ENCODE measurements around the gene SERTAD1.
"Not testable (repeated sequence)": the region's sequence is repeated elsewhere in the genome, so short reads cannot be mapped to it uniquely, and the experiment has no call there.

The SERTAD1 gene

DNA sequence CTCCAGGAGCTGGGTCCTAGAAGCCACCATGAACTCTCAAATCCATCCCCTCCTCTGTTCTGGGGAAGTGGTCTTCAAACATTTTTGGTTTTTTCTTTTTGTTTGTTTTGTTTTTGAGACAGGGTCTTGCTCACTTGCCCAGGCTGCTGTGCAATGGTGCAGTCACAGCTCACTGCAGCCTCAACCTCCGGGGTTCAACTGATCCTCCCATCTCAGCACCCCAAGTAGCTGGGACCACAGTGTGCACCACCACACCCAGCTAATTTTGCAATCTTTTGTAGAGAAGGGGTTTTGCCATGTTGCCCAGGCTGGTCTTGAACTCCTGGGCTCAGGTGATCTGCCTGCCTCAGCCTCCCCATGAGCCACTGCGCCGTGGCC, 32.8 kb upstream of the SERTAD1 start:
- H3K4me3 ChIP-seq (ENCODE audit: low read depth, low read length) = no peak overlapping the region
- H3K9me3 ChIP-seq (ENCODE audit: control insufficient read depth, low read length) = no peaks in the 10 kb centered on the region
- no peaks in the 10 kb centered on the region for H3K4me1 ChIP-seq
- no peaks in the 10 kb centered on the region for H3K27me3 ChIP-seq (ENCODE audit: control insufficient read depth, insufficient read depth, low read length)
- H3K27ac ChIP-seq = no peak overlapping the region
- no peak overlapping the region for H3K9ac ChIP-seq
- TF ChIP-seq, protein P1, sequence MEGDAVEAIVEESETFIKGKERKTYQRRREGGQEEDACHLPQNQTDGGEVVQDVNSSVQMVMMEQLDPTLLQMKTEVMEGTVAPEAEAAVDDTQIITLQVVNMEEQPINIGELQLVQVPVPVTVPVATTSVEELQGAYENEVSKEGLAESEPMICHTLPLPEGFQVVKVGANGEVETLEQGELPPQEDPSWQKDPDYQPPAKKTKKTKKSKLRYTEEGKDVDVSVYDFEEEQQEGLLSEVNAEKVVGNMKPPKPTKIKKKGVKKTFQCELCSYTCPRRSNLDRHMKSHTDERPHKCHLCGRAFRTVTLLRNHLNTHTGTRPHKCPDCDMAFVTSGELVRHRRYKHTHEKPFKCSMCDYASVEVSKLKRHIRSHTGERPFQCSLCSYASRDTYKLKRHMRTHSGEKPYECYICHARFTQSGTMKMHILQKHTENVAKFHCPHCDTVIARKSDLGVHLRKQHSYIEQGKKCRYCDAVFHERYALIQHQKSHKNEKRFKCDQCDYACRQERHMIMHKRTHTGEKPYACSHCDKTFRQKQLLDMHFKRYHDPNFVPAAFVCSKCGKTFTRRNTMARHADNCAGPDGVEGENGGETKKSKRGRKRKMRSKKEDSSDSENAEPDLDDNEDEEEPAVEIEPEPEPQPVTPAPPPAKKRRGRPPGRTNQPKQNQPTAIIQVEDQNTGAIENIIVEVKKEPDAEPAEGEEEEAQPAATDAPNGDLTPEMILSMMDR (IDR thresholded peaks at IDR 0.05) = no peak
- H3K36me3 ChIP-seq (ENCODE audit: control insufficient read depth, insufficient read depth, low read length) = no peaks in the 10 kb centered on the region
- no peak overlapping the region for H3K4me2 ChIP-seq (ENCODE audit: low read length)
- H3K79me2 ChIP-seq = no peaks in the 10 kb centered on the region
- H2AFZ ChIP-seq = no peak overlapping the region

DNA sequence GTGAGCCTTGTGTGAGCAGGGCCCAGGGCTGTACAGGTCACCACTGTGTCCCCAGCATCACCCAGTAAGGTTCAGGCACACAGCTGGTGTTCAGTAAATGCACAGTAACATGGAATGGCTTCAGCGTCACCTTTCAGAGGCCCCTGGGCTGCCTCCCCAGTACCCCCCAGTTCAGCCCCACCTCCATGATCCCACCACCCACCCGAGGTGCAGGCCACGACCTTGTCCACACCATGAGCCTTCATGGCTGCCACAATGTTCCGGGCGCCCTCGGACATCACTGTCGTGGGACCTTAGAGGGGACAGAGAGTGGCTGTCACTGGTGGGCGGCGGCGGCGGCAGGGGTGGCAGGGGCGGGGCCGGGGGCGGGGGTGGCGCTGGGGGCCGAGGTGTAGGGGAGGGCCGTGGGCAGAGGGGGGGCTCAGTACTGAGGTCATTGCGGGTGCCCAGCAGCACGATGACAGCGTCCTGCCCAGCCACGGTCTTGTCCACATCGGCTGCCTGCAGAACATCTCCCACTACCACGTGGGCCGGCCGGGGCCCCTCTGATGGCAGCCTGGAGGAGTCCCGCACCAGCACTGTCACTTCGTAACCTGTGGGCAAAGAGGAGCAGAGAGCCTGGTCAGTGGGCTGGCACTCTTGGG, 32.3 kb upstream of the SERTAD1 start:
- Histone ChIP-seq H3K36me3 (ENCODE audit: control insufficient read depth, insufficient read depth, low read length) (no peaks in the 10 kb centered on the region), H2AFZ (no peak overlapping the region)

DNA sequence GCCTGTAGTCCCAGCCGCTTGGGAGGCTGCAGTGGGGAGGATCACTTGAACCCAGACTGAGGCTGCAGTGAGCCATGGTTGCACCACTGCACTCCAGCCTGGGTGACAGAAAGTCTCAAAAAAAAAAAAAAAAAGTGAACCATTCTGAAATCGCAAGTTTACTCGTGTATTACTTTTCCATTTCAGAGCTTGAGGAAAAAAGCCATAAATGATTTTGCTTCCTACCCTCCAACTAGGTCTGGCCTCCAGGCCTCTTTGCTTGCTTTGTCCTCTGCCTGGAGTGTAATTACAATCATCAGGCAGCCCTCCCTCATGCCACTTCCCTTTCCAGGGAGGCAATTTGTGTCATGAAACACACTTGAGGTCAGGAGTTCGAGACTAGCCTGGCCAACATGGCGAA, 31.3 kb upstream of the SERTAD1 start:
- Histone ChIP-seq H3K27me3 (ENCODE audit: control insufficient read depth, insufficient read depth, low read length) (no peaks in the 10 kb centered on the region), H2AFZ (no peak overlapping the region), H3K36me3 (ENCODE audit: control insufficient read depth, insufficient read depth, low read length) (no peaks in the 10 kb centered on the region), H3K4me1 (no peaks in the 10 kb centered on the region), H3K4me3 (ENCODE audit: low read depth, low read length) (no peak overlapping the region), H3K9ac (no peak overlapping the region), H3K9me3 (ENCODE audit: control insufficient read depth, low read length) (no peaks in the 10 kb centered on the region), H3K4me2 (ENCODE audit: low read length) (no peak overlapping the region), H3K27ac (no peak overlapping the region), H3K79me2 (no peaks in the 10 kb centered on the region)
- TF ChIP-seq, protein P1 (IDR thresholded peaks at IDR 0.05) = no peak

More for the DNA sequence above, 32.3 kb upstream of the SERTAD1 start:
- Histone ChIP-seq H3K4me1 (no peaks in the 10 kb centered on the region), H3K4me3 (ENCODE audit: low read depth, low read length) (no peak overlapping the region), H3K27ac (no peak overlapping the region), H3K27me3 (ENCODE audit: control insufficient read depth, insufficient read depth, low read length) (no peaks in the 10 kb centered on the region), H3K9ac (no peak overlapping the region), H3K4me2 (ENCODE audit: low read length) (no peak overlapping the region), H3K79me2 (no peaks in the 10 kb centered on the region), H3K9me3 (ENCODE audit: control insufficient read depth, low read length) (no peaks in the 10 kb centered on the region)
- TF ChIP-seq, protein P1 (IDR thresholded peaks at IDR 0.05) = no peak

DNA sequence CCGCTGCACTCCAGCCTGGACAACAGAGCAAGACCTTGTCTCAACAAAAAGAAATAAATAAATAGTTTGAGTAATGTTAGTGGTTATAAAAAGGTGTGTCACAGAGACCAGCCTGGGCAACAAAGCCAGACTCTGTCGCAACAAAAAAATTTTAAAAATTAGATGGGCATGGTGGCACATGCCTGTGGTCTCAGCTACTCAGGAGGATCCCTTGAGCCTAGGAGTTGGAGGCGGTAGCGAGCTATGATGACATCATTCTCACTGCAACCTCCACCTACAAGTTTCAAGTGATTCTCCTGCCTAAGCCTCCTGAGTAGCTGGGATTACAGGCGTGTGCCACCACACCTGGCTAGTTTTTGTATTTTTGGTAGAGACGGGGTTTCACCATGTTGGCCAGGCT, 28.2 kb upstream of the SERTAD1 start:
- not testable (repeated sequence) for H3K79me2 ChIP-seq; H3K4me2 ChIP-seq (ENCODE audit: low read length); H3K27me3 ChIP-seq (ENCODE audit: control insufficient read depth, insufficient read depth, low read length); H3K4me3 ChIP-seq (ENCODE audit: low read depth, low read length); H3K36me3 ChIP-seq (ENCODE audit: control insufficient read depth, insufficient read depth, low read length); H3K27ac ChIP-seq; H3K9me3 ChIP-seq (ENCODE audit: control insufficient read depth, low read length); H2AFZ ChIP-seq; H3K9ac ChIP-seq; H3K4me1 ChIP-seq

DNA sequence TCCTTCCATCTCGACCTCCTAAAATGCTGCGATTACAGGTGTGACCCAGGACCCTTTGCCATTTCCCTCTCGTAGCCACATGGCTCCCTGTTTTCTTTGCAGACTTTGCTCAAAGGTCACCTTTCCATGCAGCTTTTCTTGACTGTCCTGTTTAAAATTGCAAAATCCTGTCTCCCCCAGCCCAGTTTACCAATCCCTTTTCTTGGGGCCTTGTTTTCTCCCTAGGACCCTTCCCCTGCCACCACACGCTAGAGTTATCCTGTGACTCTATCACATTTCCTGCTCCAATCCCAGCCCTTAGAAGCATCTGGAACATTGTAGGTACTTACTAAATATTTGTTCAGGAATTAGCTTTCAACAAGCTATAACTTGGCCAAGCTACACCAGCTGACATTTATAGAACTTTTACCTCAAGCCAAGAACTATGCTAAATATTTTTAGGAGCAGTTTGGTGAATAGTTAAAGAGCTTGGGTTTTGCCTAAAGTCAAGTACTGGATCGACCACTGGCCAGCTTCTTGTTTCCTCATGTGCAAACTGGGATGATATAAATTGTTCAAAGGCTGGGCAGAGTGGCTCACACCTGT, 27.5 kb upstream of the SERTAD1 start:
- H3K4me1 ChIP-seq = no peaks in the 10 kb centered on the region
- TF ChIP-seq, protein P1 (IDR thresholded peaks at IDR 0.05) = no peak
- no peak overlapping the region for H3K9ac ChIP-seq
- H3K36me3 ChIP-seq (ENCODE audit: control insufficient read depth, insufficient read depth, low read length) = no peaks in the 10 kb centered on the region
- no peak overlapping the region for H3K4me2 ChIP-seq (ENCODE audit: low read length)
- H3K27ac ChIP-seq = no peak overlapping the region
- no peaks in the 10 kb centered on the region for H3K9me3 ChIP-seq (ENCODE audit: control insufficient read depth, low read length)
- H3K79me2 ChIP-seq = no peaks in the 10 kb centered on the region
- no peaks in the 10 kb centered on the region for H3K27me3 ChIP-seq (ENCODE audit: control insufficient read depth, insufficient read depth, low read length)
- H3K4me3 ChIP-seq (ENCODE audit: low read depth, low read length) = no peak overlapping the region
- H2AFZ ChIP-seq = no peak overlapping the region

All from parathyroid adenoma (tissue), 2 donors.